Duodenal mucosa (tissue), 2 donors: ENCODE results near the gene TYMP.
"Not testable (repeated sequence)": the region's sequence is repeated elsewhere in the genome, so short reads cannot be mapped to it uniquely, and the experiment has no call there.

Experiments used
- H3K27ac ChIP-seq: one replicate; pipeline ENCODE4 v1.7.0; 2013; ENCODE audit warnings: low read depth, low read length
- H3K27me3 ChIP-seq, 2 donors: one replicate each; pipeline ENCODE4 v1.7.0; 2013; ENCODE audit warnings: low read length in 2 of 2, control low read depth in 1 of 2; ENCODE audit not compliant: insufficient read depth in 2 of 2, control insufficient read depth in 1 of 2
- H3K36me3 ChIP-seq, 2 donors: one replicate each; pipeline ENCODE4 v1.7.0; 2013; ENCODE audit warnings: low read length in 2 of 2, control low read depth in 1 of 2; ENCODE audit not compliant: insufficient read depth in 2 of 2, control insufficient read depth in 1 of 2
- H3K4me1 ChIP-seq, 2 donors: one replicate each; pipeline ENCODE4 v1.7.0; 2013; ENCODE audit warnings: low read length in 2 of 2, control low read depth in 1 of 2; ENCODE audit not compliant: insufficient read depth in 2 of 2, control insufficient read depth in 1 of 2
- H3K4me3 ChIP-seq, 2 donors: one replicate each; pipeline ENCODE4 v1.7.0; 2013; ENCODE audit warnings: low read length in 2 of 2, low read depth in 1 of 2
- H3K9ac ChIP-seq, 2 donors: one replicate each; pipeline ENCODE4 v1.7.0; 2013; ENCODE audit warnings: low read length in 2 of 2, low read depth in 1 of 2
- H3K9me3 ChIP-seq, 2 donors: one replicate each; pipeline ENCODE4 v1.7.0; 2013; ENCODE audit warnings: low read length in 2 of 2, control low read depth in 1 of 2; ENCODE audit not compliant: control insufficient read depth in 1 of 2

TYMP gene

GRCh38 chr22:50540381-50540780 is 10.6 kb upstream of the TYMP start:
- H3K4me3 ChIP-seq: no peak overlapping the region
- no peaks in the 10 kb centered on the region for H3K9me3 ChIP-seq
- H3K36me3 ChIP-seq: no peaks in the 10 kb centered on the region
- peaks cover 32 to 39% of the 10 kb centered on the region in 2 donors for H3K4me1 ChIP-seq
- H3K9ac ChIP-seq: peak overlapping the region in 1 of 2 donors; percentile 69
- no peak overlapping the region for H3K27ac ChIP-seq
- H3K27me3 ChIP-seq: no peaks in the 10 kb centered on the region

GRCh38 chr22:50537765-50538164 is 8.0 kb upstream of the TYMP start:
- Histone ChIP-seq H3K9me3 (no peaks in the 10 kb centered on the region), H3K4me3 (no peak overlapping the region), H3K4me1 (peaks cover 22 to 28% of the 10 kb centered on the region in 2 donors), H3K9ac (no peak overlapping the region), H3K27ac (peak overlapping the region; percentile 85), H3K27me3 (no peaks in the 10 kb centered on the region), H3K36me3 (no peaks in the 10 kb centered on the region)

- Histone ChIP-seq H3K9me3 (no peaks in the 10 kb centered on the region), H3K4me3 (no peak overlapping the region), H3K4me1 (peaks cover 22 to 27% of the 10 kb centered on the region in 2 donors), H3K27ac (no peak overlapping the region), H3K27me3 (no peaks in the 10 kb centered on the region), H3K36me3 (no peaks in the 10 kb centered on the region), H3K9ac (no peak overlapping the region)
Measured at GRCh38 chr22:50536226-50536625, 6.4 kb upstream of the TYMP start.

- H3K4me1 ChIP-seq: peaks cover 21 to 23% of the 10 kb centered on the region in 2 donors
- no peak overlapping the region for H3K4me3 ChIP-seq
- no peaks in the 10 kb centered on the region for H3K27me3 ChIP-seq
- H3K27ac ChIP-seq: no peak overlapping the region
- no peaks in the 10 kb centered on the region for H3K36me3 ChIP-seq
- H3K9me3 ChIP-seq: no peaks in the 10 kb centered on the region
- H3K9ac ChIP-seq: no peak overlapping the region
Measured at GRCh38 chr22:50535113-50535512, 5.3 kb upstream of the TYMP start.

- H3K9ac ChIP-seq: peak overlapping the region in 1 of 2 donors; percentile 18
- not testable (repeated sequence) for H3K4me3 ChIP-seq, H3K9me3 ChIP-seq, H3K27me3 ChIP-seq, H3K36me3 ChIP-seq
- peaks cover 19 to 20% of the 10 kb centered on the region in 2 donors for H3K4me1 ChIP-seq
- peak overlapping the region; percentile 26 for H3K27ac ChIP-seq
Measured at GRCh38 chr22:50533856-50534711, 4.3 kb upstream of the TYMP start.

- Histone ChIP-seq H3K9ac (peak overlapping the region in 1 of 2 donors; percentile 98), H3K27ac (no peak overlapping the region), H3K9me3 (no peaks in the 10 kb centered on the region), H3K27me3 (no peaks in the 10 kb centered on the region), H3K4me1 (peaks cover 21% of the 10 kb centered on the region in 2 donors), H3K36me3 (no peaks in the 10 kb centered on the region), H3K4me3 (no peak overlapping the region)
Measured at GRCh38 chr22:50532824-50533796, 3.3 kb upstream of the TYMP start.

- Histone ChIP-seq H3K36me3 (no peaks in the 10 kb centered on the region), H3K27me3 (no peaks in the 10 kb centered on the region), H3K9me3 (no peaks in the 10 kb centered on the region), H3K27ac (peak overlapping the region; percentile 99), H3K9ac (peak overlapping the region; percentile 98), H3K4me1 (peaks cover 28 to 30% of the 10 kb centered on the region in 2 donors), H3K4me3 (peak overlapping the region; percentile 66 to 85)
Measured at GRCh38 chr22:50531962-50532674, 2.3 kb upstream of the TYMP start.

- Histone ChIP-seq H3K9me3 (no peaks in the 10 kb centered on the region), H3K27ac (peak overlapping the region; percentile 99), H3K36me3 (no peaks in the 10 kb centered on the region), H3K4me1 (peaks cover 33 to 36% of the 10 kb centered on the region in 2 donors), H3K27me3 (no peaks in the 10 kb centered on the region), H3K4me3 (peak overlapping the region; percentile 66 to 85), H3K9ac (peak overlapping the region; percentile 98)
Measured at GRCh38 chr22:50531546-50531961, 1.7 kb upstream of the TYMP start.

GRCh38 chr22:50530877-50531545 is 1.2 kb upstream of the TYMP start:
- H3K27me3 ChIP-seq: no peaks in the 10 kb centered on the region
- H3K9me3 ChIP-seq: no peaks in the 10 kb centered on the region
- H3K4me1 ChIP-seq: peaks cover 35 to 37% of the 10 kb centered on the region in 2 donors
- peak overlapping the region; percentile 98 for H3K9ac ChIP-seq
- peak overlapping the region; percentile 99 for H3K27ac ChIP-seq
- peak overlapping the region; percentile 66 to 85 for H3K4me3 ChIP-seq
- no peaks in the 10 kb centered on the region for H3K36me3 ChIP-seq
